Measurements from ENCODE around the gene ACBD4. TPM values are rescaled to one million over a fixed set of nuclear protein-coding genes. Genes with fewer than 3 reads are reported as not detected.

The ACBD4 gene
- total and polyA plus RNA-seq, 2 of the 4 experiments (the other 2 are of a cell fraction): 2.3 to 5.7 TPM

DNA sequence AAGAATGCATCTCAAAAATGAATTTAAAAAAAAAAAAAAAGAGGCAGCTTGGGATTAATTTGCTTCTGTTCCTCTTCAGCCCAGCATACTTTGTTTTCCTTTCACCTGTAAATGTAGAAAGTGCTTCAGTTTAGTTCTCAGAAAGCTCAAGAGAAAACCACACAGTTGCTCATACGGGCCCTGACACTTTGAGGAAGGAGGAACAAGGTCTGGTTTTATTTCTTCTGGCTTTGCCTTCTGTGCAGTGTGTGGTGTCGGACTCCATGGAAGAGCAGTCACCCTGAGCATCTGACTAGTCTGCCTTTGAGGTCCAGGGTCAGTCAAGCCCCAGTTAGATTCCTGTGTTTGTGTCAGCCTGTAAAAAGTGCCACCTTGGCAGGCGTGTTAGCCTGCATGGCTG is 46.7 kb upstream of the ACBD4 start:
- no peak overlapping the region for H3K18ac ChIP-seq (ENCODE audit: low read depth, low read length)
- H4K5ac ChIP-seq (ENCODE audit: low read depth, low read length): peak overlapping the region; percentile 5; the same call in 1 of the 2 replicates
- no peak overlapping the region for H3K56ac ChIP-seq (ENCODE audit: extremely low read depth, insufficient read depth, low read length)
- intact Hi-C loops (cut with micrococcal nuclease): no loop called here
- in situ Hi-C loops (cut with MboI; ENCODE audit: low sequenced_read_pairs): no loop called here
- H3K27me3 ChIP-seq (ENCODE audit: control insufficient read depth, insufficient read depth, low read length): no peaks in the 10 kb centered on the region
- peak overlapping the region; percentile 47; the same call in 1 of the 2 replicates for H2AK5ac ChIP-seq (ENCODE audit: low read depth, low read length)
- no peak overlapping the region for H3K4me3 ChIP-seq (ENCODE audit: insufficient read depth, low read depth, low read length)
- WGBS, 2 experiments (ENCODE audit: extremely low coverage in 2 of 2, insufficient read length in 1 of 2): 80% methylated on average over 1 of the region's 3 CpGs; no CpG with 5 or more reads in 1 of the 2 experiments
- peaks cover 5% of the 10 kb centered on the region for H4K20me1 ChIP-seq (ENCODE audit: insufficient read depth, low read length)
- POLR2A ChIA-PET (ENCODE audit: unreplicated experiment): no interaction called here
- H3K4me1 ChIP-seq (ENCODE audit: control insufficient read depth, insufficient read depth, low read length): peaks cover 33% of the 10 kb centered on the region
- 0 out of 2 replicates have a peak, but pooled peaks cover 2% of the 10 kb centered on the region for H3K9me3 ChIP-seq (ENCODE audit: control insufficient read depth, insufficient read depth, low read length)
- TF ChIP-seq MXI1 (IDR thresholded peaks at IDR 0.05; ENCODE audit: borderline replicate concordance, low read depth, low read length) (no peak), CEBPB (IDR thresholded peaks at IDR 0.05; ENCODE audit: low read depth, low read length) (no peak), NFE2L2 (IDR thresholded peaks at IDR 0.05; ENCODE audit: low read depth, low read length) (no peak), CHD1 (IDR thresholded peaks at IDR 0.05; ENCODE audit: low read depth, low read length) (no peak), RAD21 (IDR thresholded peaks at IDR 0.05; ENCODE audit: low read length) (no peak), RFX5 (IDR thresholded peaks at IDR 0.05; ENCODE audit: low read depth, low read length) (no peak), SMC3 (IDR thresholded peaks at IDR 0.05; ENCODE audit: low read depth, low read length) (no peak), MAFK (IDR thresholded peaks at IDR 0.05; ENCODE audit: low read depth, low read length) (no peak)
- TF ChIP-seq, protein P1, sequence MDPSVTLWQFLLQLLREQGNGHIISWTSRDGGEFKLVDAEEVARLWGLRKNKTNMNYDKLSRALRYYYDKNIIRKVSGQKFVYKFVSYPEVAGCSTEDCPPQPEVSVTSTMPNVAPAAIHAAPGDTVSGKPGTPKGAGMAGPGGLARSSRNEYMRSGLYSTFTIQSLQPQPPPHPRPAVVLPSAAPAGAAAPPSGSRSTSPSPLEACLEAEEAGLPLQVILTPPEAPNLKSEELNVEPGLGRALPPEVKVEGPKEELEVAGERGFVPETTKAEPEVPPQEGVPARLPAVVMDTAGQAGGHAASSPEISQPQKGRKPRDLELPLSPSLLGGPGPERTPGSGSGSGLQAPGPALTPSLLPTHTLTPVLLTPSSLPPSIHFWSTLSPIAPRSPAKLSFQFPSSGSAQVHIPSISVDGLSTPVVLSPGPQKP (IDR thresholded peaks at IDR 0.05; ENCODE audit: borderline replicate concordance, low read depth, low read length): no peak
- TF ChIP-seq, protein P2, sequence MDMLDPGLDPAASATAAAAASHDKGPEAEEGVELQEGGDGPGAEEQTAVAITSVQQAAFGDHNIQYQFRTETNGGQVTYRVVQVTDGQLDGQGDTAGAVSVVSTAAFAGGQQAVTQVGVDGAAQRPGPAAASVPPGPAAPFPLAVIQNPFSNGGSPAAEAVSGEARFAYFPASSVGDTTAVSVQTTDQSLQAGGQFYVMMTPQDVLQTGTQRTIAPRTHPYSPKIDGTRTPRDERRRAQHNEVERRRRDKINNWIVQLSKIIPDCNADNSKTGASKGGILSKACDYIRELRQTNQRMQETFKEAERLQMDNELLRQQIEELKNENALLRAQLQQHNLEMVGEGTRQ (IDR thresholded peaks at IDR 0.05; ENCODE audit: low read depth, low read length): no peak
- H3K79me1 ChIP-seq (ENCODE audit: low read depth in 1 of 2, low read length in 2 of 2): peaks cover 17 to 62% of the 10 kb centered on the region in 2 experiments
- no peak overlapping the region for H3K4me2 ChIP-seq (ENCODE audit: low read depth, low read length)
- H2BK20ac ChIP-seq (ENCODE audit: low read depth, low read length): peak overlapping the region; percentile 72
- ATAC-seq (ENCODE audit: low read depth) (no peak), DNase-seq (no peak)
- dilution Hi-C loops (cut with HindIII; ENCODE audit: low sequenced_read_pairs, unreplicated experiment): no loop called here
- H3K23ac ChIP-seq (ENCODE audit: low read depth, low read length): no peak overlapping the region
- no peak overlapping the region for H2BK15ac ChIP-seq (ENCODE audit: low read depth, low read length)
- peak overlapping the region; percentile 71; the same call in 1 of the 2 replicates for H3K27ac ChIP-seq (ENCODE audit: insufficient read depth, low read length)
- CTCF ChIA-PET: interaction anchor here (2.1 kb wide), 1 partner anchor 47 kb away, joined by 8 read pairs; the partner anchor contains the start of gene ACBD4
- BruUV-seq (replicated peaks): no TSS peak
- peak overlapping the region; percentile 31; the same call in 1 of the 2 replicates for H4K91ac ChIP-seq (ENCODE audit: insufficient read depth, low read depth, low read length)
- peak overlapping the region; percentile 27; the same call in 1 of the 2 replicates for H3K9ac ChIP-seq (ENCODE audit: low read depth, low read length)
- H2BK5ac ChIP-seq (ENCODE audit: low read depth, low read length, poor library complexity, severe bottlenecking): peak overlapping the region; percentile 9
- H3K36me3 ChIP-seq (ENCODE audit: control insufficient read depth, insufficient read depth, low read length): peaks cover 48% of the 10 kb centered on the region
- H3K14ac ChIP-seq (replicated peaks; ENCODE audit: low read depth, low read length): 0 out of 2 replicates have a peak overlapping the region, but pooled peaks have one; percentile 7
- peak overlapping the region in 1 of 2 experiments; percentile 46; a peak in 1 of 4 replicates for H4K8ac ChIP-seq (ENCODE audit: low read depth in 2 of 2, low read length in 2 of 2)
- peak overlapping the region; percentile 41; the same call in 1 of the 2 replicates for H3K4ac ChIP-seq (ENCODE audit: low read depth, low read length)
- H3K9me1 ChIP-seq (ENCODE audit: insufficient read depth, low read length): peaks cover 31% of the 10 kb centered on the region
- H2AK9ac ChIP-seq (replicated peaks; ENCODE audit: low read depth, low read length, poor library complexity): no peak overlapping the region
- H2BK120ac ChIP-seq (ENCODE audit: low read depth, low read length): no peak overlapping the region
- H2AFZ ChIP-seq (replicated peaks; ENCODE audit: low read length, poor library complexity): no peak overlapping the region

Data from IMR-90 (cell line).